Activated T-cell treated with anti-CD3 and anti-CD28 coated beads for 1 hour (primary cell): ENCODE measurements around the gene ANKMY2.
A peak's percentile ranks its signal among the peaks of the same experiment; 100 is the strongest.
"Not testable (repeated sequence)": the region's sequence is repeated elsewhere in the genome, so short reads cannot be mapped to it uniquely, and the experiment has no call there.

ENCODE experiments used
- DNase-seq: peaks from one replicate; pipeline ENCODE4 v3.0.0-alpha.2; 2020; ENCODE audit warnings: low read depth

The ANKMY2 gene

DNA sequence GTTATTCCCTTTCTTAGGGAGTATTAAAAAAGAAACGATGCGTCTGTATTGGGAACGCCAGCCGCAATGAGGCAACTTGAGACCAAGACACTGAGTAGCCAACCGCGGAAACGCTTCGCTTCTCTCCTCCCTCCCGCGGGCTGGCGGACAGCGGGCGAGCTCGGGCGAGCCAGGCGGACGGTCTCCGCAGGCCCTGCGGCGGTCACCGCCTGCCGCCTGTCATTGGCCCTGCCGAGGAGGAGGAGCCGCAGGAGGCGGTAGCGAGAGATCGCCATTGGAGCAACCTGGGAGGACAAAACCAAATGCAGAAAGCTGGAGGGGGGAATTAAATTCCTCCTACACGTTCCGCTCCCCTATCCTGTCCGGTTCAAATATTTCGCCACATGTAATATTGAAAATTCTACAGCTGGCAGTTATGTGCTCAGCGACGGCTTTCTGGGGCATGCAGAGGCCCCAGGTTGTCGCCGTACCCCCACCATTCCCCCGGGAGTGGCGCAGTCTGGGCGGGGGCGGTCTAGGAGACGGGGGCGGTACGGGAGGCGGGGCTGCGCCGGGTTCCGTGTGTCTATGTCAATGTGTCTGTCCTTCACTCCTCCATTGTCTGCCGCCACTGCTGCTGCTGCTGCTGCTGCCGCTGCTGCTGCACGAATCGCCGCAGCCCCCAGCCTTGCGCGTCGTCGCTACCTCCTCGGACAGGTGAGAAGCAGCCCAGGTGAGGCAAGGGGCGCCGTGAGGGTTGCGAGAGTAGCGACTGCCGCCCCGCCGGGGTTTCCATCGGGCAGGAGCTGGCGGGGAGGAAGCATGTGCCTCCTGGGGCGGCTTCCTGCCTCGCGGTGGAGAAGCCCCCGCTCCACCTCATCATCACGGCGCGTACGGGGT, at the start of gene ANKMY2, which contains the start of gene BZW2:
TSS of gene ANKMY2 (minus strand) at position 162 of the 879 bp plus-strand sequence. CDS start 181 bp downstream, outside the sequence.
TSS of gene BZW2 (plus strand) at position 589 of the 879 bp plus-strand sequence. CDS start 19,263 bp downstream, outside the sequence.
- peak; percentile 87 for DNase-seq

- no peak for DNase-seq
Measured at GRCh38 chr7:16694806-16695205, 49.3 kb upstream of the ANKMY2 start.

- no peak for DNase-seq
Measured at GRCh38 chr7:16693601-16694318, 48.2 kb upstream of the ANKMY2 start.

DNA sequence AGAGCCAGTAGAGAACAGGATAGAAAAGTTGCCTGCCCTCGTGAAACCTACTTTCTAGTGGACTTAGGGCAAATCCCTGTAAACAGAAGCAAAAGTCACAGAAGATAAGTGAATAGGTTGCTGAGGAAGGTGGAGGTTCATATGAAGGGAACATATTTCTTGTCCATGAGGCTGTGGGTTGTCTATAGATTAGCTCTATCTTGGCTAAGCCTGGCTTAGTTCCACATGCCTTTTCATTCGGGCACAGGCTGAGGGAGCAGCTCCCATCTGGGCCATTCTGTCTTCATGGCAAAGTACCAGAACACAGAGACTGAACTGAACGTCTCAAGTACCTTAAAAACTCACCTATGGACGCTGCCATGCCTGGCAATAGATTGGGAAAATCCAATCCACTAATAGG, 45.7 kb upstream of the ANKMY2 start:
- DNase-seq: no peak

GRCh38 chr7:16688249-16688648, 42.7 kb upstream of the ANKMY2 start:
- no peak for DNase-seq

- no peak for DNase-seq
Measured at GRCh38 chr7:16685535-16685934, 40.0 kb upstream of the ANKMY2 start.

DNA sequence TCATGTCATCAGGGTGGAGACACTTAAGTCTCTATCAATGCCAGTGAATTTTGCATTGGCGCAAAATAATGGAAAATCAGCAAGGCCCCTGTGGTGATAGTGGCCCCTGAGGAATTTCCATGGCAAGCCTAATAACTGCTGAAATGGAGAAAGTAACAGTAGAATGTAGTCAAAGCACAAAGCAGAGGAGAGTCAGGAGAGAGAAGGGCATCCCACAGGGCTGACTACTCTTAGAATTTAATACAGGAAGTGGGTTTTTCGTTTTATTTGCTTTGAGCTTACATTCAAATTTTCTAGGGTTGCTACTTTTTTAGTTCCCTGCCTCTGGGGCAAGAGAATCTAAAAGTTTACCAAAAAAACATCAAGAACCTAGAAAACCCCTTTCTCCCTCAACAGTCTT, 39.4 kb upstream of the ANKMY2 start:
- DNase-seq: no peak

- DNase-seq: not testable (repeated sequence)
Measured at GRCh38 chr7:16678645-16679566, 33.4 kb upstream of the ANKMY2 start.

DNA sequence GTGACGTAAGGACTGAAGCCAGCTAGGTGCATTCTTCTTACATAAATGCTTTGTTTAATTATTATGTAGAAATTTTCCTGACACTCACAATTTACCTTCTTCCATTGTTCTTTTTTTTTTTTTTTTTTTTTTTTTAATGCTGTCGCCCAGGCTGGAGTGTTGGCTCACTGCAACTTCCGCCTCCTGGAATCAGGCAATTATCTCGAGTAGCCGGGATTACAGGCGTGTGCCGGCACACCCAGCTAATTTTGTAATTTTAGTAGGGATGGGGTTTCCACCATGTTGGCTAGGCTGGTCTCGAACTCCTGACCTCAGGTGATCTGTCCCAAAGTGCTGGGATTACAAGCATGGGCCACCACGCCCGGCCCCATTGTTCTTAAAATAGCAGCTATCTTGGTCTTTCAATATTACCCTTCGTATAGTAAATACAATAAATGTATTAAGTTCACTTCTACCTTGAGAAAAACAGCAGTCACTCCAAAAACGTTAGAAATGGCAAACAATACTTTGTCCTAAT, 32.5 kb upstream of the ANKMY2 start:
- no peak for DNase-seq

- no peak for DNase-seq
Measured at GRCh38 chr7:16675277-16675676, 29.7 kb upstream of the ANKMY2 start.

GRCh38 chr7:16671811-16672210, 26.3 kb upstream of the ANKMY2 start:
- no peak for DNase-seq

DNA sequence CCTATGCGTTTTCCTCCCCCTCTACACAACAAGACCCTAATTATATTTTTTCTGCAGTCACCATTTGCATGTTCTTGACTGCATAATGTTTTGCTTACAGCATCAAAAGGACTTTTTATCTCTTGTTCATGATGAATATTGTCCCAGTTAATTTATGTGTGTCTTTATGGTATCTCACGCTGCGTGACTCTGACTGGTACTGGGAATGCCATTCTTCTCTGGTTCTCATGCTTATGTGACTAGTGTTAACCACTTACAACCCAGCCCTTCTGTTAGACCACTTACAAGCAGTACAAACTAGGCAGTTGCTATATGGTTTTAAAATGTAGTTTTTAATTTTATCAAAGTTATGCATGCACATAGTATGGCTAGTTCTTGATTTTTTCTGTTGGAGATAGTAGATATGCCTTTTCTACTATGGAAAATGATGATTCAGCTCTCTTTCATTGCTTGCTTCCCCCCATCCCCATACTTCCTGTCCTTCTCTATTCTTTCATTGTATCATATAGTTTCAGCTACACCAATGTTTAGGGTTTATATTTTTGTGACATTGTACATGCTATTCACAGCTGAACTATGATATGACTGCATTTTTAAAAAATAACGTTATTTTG, 25.3 kb upstream of the ANKMY2 start:
- DNase-seq: no peak

- no peak for DNase-seq
Measured at GRCh38 chr7:16670021-16670420, 24.5 kb upstream of the ANKMY2 start.

GRCh38 chr7:16669581-16669980, 24.0 kb upstream of the ANKMY2 start:
- no peak for DNase-seq

DNA sequence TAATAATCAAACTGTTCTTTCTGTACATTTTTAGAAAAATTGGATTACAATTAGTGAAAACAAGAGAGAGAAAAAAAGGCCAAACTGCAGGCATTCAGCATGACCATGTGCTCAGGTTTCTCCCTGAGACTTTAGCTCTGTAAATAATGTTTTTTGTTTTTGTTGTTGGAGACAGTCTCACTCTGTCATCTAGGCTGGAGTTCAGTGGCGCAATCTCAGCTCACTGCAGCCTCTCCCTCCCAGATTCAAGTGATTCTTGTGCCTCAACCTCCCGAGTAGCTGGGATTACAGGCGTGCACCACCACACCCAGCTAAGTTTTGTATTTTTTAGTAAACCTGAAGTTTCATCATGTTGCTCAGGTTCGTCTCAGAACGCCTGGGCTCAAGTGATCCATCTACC, 23.4 kb upstream of the ANKMY2 start:
- no peak for DNase-seq

GRCh38 chr7:16668049-16668858, 22.7 kb upstream of the ANKMY2 start:
- no peak for DNase-seq

DNA sequence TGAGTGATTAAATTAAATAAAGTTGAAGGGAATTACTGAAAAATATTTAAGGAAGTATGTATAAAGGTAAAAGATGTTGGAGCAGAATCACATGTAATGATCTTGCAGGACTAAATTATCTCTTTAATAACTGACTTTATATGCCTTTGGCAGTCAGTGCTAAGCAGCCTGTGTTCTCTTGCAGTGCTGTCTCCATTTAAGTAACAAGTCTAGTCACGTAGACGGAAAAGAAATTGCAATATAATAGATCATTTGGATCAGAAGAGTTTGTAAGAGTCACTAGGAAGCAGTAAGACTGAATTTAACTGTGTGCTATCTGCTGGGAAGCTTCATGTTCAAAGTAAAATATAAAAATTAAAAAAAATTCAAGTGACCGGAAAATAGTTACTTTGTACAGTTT, 21.8 kb upstream of the ANKMY2 start:
- DNase-seq: no peak

DNA sequence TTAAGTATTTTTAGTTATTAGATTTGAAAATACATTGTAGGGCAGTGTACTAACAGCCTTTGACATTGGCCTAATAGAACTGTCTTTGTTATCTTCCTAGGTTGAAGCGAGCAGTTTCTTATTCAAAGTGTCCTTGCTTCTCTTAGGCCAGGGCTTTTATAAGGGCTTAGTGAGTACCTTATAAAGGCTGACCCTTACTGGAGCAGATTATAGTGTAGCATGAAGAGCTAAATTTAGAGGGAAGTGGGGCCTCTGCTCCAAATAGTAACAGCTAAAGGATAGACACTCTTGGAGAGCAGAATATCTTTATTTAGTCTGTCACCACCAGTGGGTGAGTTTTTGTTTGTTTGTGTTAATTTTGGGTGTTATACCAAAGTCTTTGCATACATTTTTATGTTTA, 16.4 kb upstream of the ANKMY2 start:
- DNase-seq: no peak

GRCh38 chr7:16660702-16661464, 15.3 kb upstream of the ANKMY2 start:
- no peak for DNase-seq
